ENCODE results near the gene NACC1. TPM values are rescaled to one million over a fixed set of nuclear protein-coding genes. Genes with fewer than 3 reads are reported as not detected.
A peak's percentile ranks its signal among the peaks of the same experiment; 100 is the strongest.
"Not testable (repeated sequence)": the region's sequence is repeated elsewhere in the genome, so short reads cannot be mapped to it uniquely, and the experiment has no call there.

NACC1 gene
- total RNA-seq, 4 donors from 2014 or later = 23.8 to 55.2 (median 26.2) TPM

GRCh38 chr19:13181747-13182388 is 63.8 kb downstream of the NACC1 start:
- WGBS, 2 donors (ENCODE audit: low coverage in 1 of 2) = 14 to 40% methylated on average over 1 to 6 of the region's 16 CpGs
- TF ChIP-seq EP300 (IDR thresholded peaks at IDR 0.05) (no peak), CTCF (IDR thresholded peaks at IDR 0.05) (no peak), POLR2AphosphoS5 (IDR thresholded peaks at IDR 0.05) (peak; percentile 59), POLR2A (IDR thresholded peaks at IDR 0.05) (no peak)
- no peaks in the 10 kb centered on the region for H3K36me3 ChIP-seq
- ATAC-seq = peak; percentile 28
- H3K9me3 ChIP-seq = no peaks in the 10 kb centered on the region
- peak overlapping the region in 3 of 4 donors; percentile 38 to 45 (median 43) for H3K27ac ChIP-seq
- no peak overlapping the region for H3K4me3 ChIP-seq
- H3K27me3 ChIP-seq = no peaks in the 10 kb centered on the region
- peaks cover 0 to 16% (median 7%) of the 10 kb centered on the region in 3 donors for H3K4me1 ChIP-seq

GRCh38 chr19:13184926-13185325 is 66.9 kb downstream of the NACC1 start:
- ATAC-seq, H3K36me3 ChIP-seq, H3K4me3 ChIP-seq, H3K9me3 ChIP-seq, H3K27me3 ChIP-seq, H3K27ac ChIP-seq: not testable (repeated sequence)
- peaks cover 0 to 16% (median 7%) of the 10 kb centered on the region in 3 donors for H3K4me1 ChIP-seq
- 55 to 72% methylated on average over 3 to 16 of the region's 23 CpGs for WGBS, 2 donors (ENCODE audit: low coverage in 1 of 2)

- not testable (repeated sequence) for H3K36me3 ChIP-seq, H3K9me3 ChIP-seq, H3K27me3 ChIP-seq, H3K27ac ChIP-seq, H3K4me3 ChIP-seq, ATAC-seq
- H3K4me1 ChIP-seq = peaks cover 0 to 16% (median 7%) of the 10 kb centered on the region in 3 donors
- WGBS, 2 donors (ENCODE audit: low coverage in 1 of 2) = 56 to 67% methylated on average over 3 to 11 of the region's 22 CpGs
Measured at GRCh38 chr19:13185763-13186657, 67.9 kb downstream of the NACC1 start.

GRCh38 chr19:13186688-13187087 is 68.6 kb downstream of the NACC1 start:
- not testable (repeated sequence) for ATAC-seq, H3K27me3 ChIP-seq, H3K9me3 ChIP-seq, H3K27ac ChIP-seq, H3K36me3 ChIP-seq, H3K4me1 ChIP-seq, H3K4me3 ChIP-seq
- no CpG with 5 or more reads among the region's 38 CpGs for WGBS, 2 donors (ENCODE audit: low coverage in 1 of 2)

- H3K27me3 ChIP-seq = no peaks in the 10 kb centered on the region
- H3K9me3 ChIP-seq = no peaks in the 10 kb centered on the region
- 94% methylated on average over 4 of the region's 4 CpGs; no CpG with 5 or more reads in 1 of the 2 donors for WGBS, 2 donors (ENCODE audit: low coverage in 1 of 2)
- no peak for ATAC-seq
- no peak overlapping the region for H3K27ac ChIP-seq
- TF ChIP-seq EP300 (IDR thresholded peaks at IDR 0.05) (no peak), POLR2A (IDR thresholded peaks at IDR 0.05) (no peak), CTCF (IDR thresholded peaks at IDR 0.05) (no peak), POLR2AphosphoS5 (IDR thresholded peaks at IDR 0.05) (no peak)
- H3K4me3 ChIP-seq = no peak overlapping the region
- peaks cover 0 to 3% (median 0%) of the 10 kb centered on the region in 3 donors for H3K4me1 ChIP-seq
- no peaks in the 10 kb centered on the region for H3K36me3 ChIP-seq
Measured at GRCh38 chr19:13187419-13187818, 69.4 kb downstream of the NACC1 start.

GRCh38 chr19:13189600-13189999 is 71.5 kb downstream of the NACC1 start:
- Histone ChIP-seq H3K9me3 (no peaks in the 10 kb centered on the region), H3K27ac (no peak overlapping the region), H3K4me1 (no peaks in the 10 kb centered on the region), H3K4me3 (no peak overlapping the region), H3K36me3 (no peaks in the 10 kb centered on the region), H3K27me3 (no peaks in the 10 kb centered on the region)
- WGBS, 2 donors (ENCODE audit: low coverage in 1 of 2) = 44 to 65% methylated on average over 2 to 3 of the region's 4 CpGs
- ATAC-seq = no peak
- TF ChIP-seq POLR2AphosphoS5 (IDR thresholded peaks at IDR 0.05) = no peak
- TF ChIP-seq CTCF (IDR thresholded peaks at IDR 0.05) = no peak
- TF ChIP-seq EP300 (IDR thresholded peaks at IDR 0.05) = no peak
- no peak for TF ChIP-seq POLR2A (IDR thresholded peaks at IDR 0.05)

Other genes with a start within 250 kb of the NACC1 start
- gene DNASE2, start 236.8 kb upstream of the NACC1 start, total RNA-seq = 10 to 100 TPM; 22.3 to 37.1 (median 32.9) TPM
- gene KLF1, start 231.1 kb upstream of the NACC1 start, total RNA-seq = not detected
- 10 to 100 TPM; 46.7 to 87.6 (median 56.3) TPM for gene GCDH, start 227.1 kb upstream of the NACC1 start, total RNA-seq
- gene SYCE2, start 199.0 kb upstream of the NACC1 start, total RNA-seq = under 1 TPM in 1 of 4 donors, not detected in 3; 0.62 TPM
- gene FARSA, start 184.6 kb upstream of the NACC1 start, total RNA-seq = 10 to 100 TPM; 32.2 to 36.1 (median 33.2) TPM
- gene CALR, start 179.7 kb upstream of the NACC1 start, total RNA-seq = 100 to 1,000 TPM; 218 to 410 (median 280) TPM
- 100 to 1,000 TPM; 133 to 219 (median 158) TPM for gene RAD23A, start 172.4 kb upstream of the NACC1 start, total RNA-seq
- gene GADD45GIP1, start 161.0 kb upstream of the NACC1 start, total RNA-seq = 10 to 100 TPM; 32.2 to 43.6 (median 36.9) TPM
- under 1 TPM in 1 of 4 donors, not detected in 3; 0.35 TPM for gene DAND5, start 148.7 kb upstream of the NACC1 start, total RNA-seq
- gene NFIX, start 122.8 kb upstream of the NACC1 start, total RNA-seq = 100 to 1,000 TPM in 1 of 4 donors, 10 to 100 TPM in 3; 44.7 to 145 (median 72.4) TPM
- gene LYL1, start 15.4 kb upstream of the NACC1 start, total RNA-seq = 10 to 100 TPM in 2 of 4 donors, 1 to 10 TPM in 2; 9.9 to 11.8 (median 10.8) TPM
- 10 to 100 TPM; 25.7 to 30.0 (median 28.7) TPM for gene TRMT1, start 1.5 kb upstream of the NACC1 start, total RNA-seq
- 10 to 100 TPM; 45.1 to 69.0 (median 53.0) TPM for gene STX10, start 32.1 kb downstream of the NACC1 start, total RNA-seq
- 10 to 100 TPM; 33.8 to 62.1 (median 48.0) TPM for gene IER2, start 32.1 kb downstream of the NACC1 start, total RNA-seq